Measurements from ENCODE around the gene AK5.

AK5 gene

DNA sequence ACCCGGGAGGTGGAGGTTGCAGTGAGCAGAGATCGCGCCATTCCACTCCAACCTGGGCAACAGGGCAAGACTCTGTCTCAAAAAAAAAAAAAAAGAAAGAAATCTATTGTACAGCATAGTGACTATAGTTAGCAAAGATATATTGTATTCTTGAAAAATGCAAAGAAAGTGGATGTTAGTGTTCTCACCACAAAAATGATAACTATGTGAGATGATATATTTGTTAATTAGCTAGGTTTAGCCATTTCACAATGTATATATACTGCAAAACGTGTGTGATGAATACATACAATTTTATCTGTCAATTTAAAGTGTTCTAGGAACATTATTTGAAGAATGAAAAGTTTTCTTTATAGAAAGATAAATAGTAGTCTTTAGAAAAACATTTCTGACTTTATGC, 179.9 kb downstream of the AK5 start:
- DNase-seq = no peak

DNA sequence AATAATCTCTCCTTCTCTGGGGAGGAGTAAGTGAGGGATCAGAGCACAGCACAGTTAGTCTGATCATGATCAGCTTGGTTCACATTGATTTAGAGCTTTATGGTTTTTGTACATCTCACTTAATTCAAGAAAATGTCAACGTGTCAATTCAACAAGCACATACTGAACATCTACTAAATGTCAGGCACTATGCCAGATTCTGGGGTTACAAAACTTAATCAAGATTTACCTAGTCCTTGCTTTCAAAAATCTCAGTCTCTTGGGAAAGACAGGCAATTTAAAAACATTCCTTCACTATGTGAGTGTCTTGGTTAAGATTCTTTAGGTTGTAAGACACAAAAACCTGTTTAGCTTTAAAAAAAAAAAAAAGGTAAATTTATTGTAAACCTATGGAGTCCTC, 181.4 kb downstream of the AK5 start:
- DNase-seq = no peak

DNA sequence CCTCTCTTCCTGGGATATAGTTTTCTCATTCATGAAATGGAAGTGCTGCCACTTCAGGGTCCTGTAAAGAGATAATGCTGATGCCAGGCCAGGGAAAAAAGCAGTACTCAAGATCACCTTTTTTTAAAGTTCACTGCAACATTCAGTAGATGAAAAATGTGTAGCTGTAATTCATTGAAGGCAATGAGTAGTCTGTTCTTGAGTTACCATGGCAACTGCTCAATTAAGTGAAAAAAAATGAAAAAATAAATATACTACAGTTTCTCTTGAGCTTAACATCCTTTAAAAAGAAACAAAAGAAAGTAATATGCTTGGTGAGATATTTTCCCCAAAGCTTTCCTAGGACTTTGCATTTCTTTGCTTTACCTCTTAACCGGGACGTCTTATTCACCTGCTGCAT, 183.3 kb downstream of the AK5 start:
- no peak for DNase-seq

DNA sequence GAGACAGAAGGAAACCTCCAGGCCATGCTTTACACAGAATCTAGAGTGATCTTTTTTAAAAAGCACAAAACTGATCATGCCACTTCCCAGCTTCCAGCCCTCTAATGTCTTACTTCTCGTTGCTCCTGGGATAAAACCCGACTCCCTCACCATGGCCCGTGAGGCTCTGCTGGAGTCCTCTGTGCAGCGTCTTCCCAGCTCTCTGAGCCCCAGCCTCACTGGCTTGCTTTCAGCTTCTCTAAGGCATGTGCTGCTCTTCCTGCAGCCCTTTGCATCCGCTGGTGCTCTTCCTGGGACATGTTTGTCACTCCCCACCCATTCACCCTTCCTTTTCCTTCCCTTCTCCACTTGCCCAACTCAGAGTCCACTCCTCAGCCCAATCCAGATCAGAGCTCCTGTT, 184.1 kb downstream of the AK5 start:
- DNase-seq = no peak

DNA sequence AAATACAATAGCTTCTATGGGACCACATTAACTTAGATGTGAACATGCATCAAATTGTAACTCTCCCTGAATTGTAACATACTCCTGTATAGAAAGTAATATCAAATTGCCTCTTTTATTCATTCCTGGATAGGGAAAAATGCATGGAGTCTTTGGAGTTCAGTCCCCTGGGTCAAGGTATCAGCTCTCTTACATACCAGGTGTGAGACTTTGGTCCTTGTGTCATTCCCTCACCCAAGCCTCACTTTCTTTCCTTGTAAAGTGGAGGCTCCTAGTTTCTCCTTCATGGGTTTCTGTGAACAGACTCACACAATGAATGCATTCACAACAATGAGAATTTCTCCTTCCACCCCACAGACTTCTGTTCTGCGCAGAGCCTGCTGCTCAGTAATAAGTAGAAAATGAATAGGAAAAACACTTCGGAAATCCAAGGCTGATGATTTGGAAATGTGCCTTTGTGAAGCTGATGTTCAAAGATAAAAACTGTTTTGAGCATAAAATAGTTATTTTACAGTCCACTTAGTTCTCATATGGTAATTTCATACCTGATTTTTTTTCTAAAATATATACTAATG, 185.3 kb downstream of the AK5 start:
- DNase-seq = no peak

DNA sequence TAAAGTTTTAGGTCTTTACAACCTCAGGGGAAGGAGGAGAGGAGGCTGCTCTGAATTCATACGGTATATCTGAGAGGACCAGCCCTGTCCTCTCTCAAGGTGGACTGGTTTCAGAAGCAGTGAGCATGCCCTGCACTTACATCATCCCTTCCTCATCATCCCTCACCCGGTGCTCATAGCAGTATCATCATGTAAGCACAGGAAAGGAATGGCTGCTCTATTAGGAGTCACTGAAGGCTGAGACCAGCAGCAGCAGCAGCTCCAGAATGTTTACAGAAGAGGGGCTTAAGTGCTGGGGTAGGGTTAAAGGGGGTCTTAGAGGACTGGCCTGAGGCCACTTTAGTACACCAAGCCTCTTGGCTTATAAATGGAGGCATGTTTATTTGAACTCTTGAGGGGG, 185.9 kb downstream of the AK5 start:
- DNase-seq = no peak

GRCh38 chr1:77468257-77468948, 186.6 kb downstream of the AK5 start:
- no peak for DNase-seq

DNA sequence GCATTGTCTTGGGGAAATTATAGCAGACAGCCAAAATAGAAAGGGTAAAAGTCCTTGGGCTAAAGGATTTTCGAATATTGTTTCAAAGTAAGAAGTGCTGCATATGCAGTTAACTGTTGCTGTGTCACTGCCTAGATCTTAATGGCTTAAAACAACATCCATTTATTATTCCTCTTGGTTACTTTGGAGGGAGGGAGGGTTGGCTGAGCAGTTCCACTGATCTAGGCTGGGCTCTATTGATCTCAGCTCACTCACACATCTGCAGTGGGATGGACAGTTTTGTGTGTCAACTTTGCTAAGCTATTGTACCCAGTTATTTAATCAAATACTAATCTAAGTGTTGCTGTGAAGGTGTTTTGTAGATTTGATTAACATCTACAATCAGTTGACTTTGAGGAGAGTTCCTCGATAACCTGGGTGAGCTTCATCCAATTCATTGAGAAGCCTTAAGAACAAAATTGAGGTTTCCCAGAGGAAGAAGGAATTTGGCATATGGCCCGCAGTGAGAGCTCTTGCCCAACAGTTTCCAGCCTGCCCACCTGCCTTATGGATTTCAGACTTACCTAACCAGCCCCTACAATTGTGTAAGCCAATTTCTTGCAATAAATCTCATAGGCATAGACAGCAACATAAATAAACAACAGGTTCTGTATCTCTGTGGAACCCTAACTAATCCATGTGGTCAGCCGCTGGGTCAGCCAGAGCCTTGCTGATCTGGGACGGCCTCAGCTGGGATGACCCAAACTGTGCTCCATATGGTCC, 187.3 kb downstream of the AK5 start:
- no peak for DNase-seq

- no peak for DNase-seq
Measured at GRCh38 chr1:77471691-77472090, 189.9 kb downstream of the AK5 start.

GRCh38 chr1:77473690-77474089, 191.9 kb downstream of the AK5 start:
- no peak for DNase-seq

DNA sequence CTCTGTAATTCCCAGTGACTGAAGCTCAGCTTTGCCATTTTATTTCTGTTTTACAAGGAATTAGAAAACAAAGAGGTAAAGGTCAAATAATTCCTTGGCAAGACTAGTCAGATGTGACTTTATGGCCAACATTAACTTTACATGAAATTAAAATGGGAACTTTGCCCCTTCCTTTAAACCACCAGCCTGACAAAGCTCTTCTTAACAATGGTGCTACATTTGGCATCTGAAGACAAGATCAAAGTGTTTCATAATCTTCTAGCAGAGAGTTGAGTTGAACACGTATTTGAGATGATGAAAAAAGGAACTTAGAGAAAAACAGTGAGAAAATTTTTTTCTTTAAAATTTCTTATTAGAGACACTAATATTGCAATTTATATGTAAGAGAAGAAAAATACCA, 193.8 kb downstream of the AK5 start:
- DNase-seq = no peak

GRCh38 chr1:77476475-77476874, 194.7 kb downstream of the AK5 start:
- DNase-seq = no peak

DNA sequence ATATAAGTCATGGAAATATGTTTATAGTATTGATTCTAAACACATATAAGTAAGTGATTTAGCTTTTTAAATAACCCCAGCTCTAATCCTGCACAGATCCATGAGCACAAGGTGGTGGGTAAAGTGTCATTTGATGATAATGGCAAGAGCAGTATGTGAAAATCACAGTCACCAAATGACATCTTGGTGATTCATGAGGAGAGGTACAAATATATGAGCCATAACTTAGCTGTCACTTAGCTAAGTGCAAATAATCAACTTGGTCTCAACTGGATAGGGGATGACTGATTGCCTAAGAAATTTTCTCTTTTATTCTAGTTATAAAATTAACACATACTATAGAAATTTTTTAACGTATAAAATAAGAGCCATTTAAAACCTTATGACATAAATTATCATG, 202.5 kb downstream of the AK5 start:
- DNase-seq = no peak

DNA sequence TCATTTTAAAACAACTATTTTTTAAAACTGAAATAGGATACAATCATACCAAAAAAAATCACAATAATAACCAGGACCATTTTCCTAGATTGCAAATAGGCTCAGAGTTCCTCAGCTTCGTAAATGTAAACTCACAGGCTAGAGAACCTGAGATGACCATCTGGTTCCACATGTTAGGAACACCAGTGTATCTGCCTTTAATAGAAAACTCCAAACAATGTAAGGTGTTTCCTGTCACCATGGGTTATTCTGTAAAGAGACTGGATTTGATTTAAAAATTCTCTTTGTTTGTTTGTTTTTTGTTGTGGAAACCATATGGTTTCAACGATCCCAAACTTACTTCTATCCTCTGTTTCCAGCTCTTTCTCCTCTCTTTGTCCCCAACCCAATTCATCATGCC, 203.1 kb downstream of the AK5 start:
- DNase-seq = no peak

- no peak for DNase-seq
Measured at GRCh38 chr1:77487631-77488030, 205.8 kb downstream of the AK5 start.

- DNase-seq = no peak
Measured at GRCh38 chr1:77489910-77490309, 208.1 kb downstream of the AK5 start.

- DNase-seq = no peak
Measured at GRCh38 chr1:77494026-77494425, 212.2 kb downstream of the AK5 start.

- no peak for DNase-seq
Measured at GRCh38 chr1:77498918-77499317, 217.1 kb downstream of the AK5 start.

DNA sequence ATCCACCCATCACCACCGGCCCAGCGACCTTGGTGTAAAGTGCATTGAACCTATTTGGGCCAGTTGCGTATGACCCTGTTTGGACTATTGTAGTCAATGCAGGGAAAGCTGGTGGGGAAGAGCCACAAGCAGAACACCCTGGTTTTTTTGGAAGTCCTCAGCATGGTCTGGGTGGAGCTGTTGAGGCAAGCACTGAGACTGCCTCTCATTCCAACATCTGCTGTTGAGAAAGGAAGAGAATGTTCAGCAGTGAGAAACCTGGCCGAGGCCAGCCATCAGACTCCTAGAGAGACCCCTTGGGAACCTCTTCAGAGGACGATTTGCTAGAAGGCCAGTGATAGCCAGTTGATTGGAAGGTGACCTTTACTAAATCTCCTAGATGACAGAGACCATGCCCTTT, 217.6 kb downstream of the AK5 start:
- DNase-seq = no peak

GRCh38 chr1:77504986-77505385, 223.2 kb downstream of the AK5 start:
- DNase-seq = no peak

DNA sequence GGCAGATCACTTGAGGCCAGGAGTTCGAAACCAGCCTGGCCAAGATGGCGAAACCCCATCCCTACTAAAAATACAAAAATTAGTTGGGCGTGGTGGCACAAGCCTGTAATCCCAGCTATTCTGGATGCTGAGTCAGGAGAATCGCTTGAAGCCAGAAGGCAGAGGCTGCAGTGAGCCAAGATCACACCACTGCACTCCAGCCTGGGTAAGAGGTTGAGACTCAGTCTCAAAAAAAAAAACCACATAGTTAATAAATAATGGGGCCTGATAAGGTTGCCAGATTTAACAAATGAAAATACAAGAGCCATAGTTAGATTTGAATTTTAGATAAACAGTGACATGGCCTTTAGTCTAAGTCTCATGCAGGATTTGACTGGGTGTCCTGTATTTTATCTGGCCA, 225.0 kb downstream of the AK5 start:
- DNase-seq = no peak

- DNase-seq = no peak
Measured at GRCh38 chr1:77509051-77509492, 227.3 kb downstream of the AK5 start.

DNA sequence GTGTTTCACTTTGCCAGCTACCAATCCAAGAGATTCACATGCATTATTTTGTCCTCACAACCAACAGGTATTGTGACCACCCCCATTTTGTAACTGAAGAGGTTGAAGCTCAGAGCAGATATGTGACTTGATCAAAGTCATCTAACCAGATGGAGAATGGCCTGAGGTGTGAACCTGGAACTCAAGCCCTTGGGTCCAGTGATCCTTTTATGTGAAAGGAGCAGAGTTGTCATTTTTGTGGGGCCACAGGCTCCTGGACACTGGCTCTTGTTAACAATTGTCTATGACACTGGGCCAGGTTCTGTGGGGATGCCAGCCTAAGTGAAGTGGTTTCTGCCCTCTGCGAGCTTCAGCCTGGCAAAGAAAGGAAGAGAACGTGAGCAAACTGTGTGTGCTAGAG, 228.1 kb downstream of the AK5 start:
- DNase-seq = no peak

DNA sequence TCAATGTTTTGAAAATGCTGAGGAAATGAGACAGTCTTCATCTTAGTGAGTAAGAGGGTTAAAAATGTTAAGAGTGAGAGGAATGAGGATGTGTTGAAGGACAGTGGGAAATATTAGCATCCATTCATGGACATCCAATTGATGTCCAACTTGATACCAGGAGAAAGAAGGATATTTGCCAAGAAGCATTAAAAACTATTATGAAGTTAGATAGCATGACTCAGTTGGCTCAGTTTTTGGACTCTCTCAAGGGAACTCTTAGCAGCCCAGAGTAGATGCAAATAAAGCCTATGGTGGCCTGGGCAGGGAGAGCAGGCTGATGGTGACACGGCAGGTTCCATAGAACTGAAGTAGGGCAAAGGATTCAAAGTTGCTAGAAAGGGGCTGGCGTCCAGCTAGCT, 229.6 kb downstream of the AK5 start:
- no peak for DNase-seq

Measured in activated effector memory CD4-positive, alpha-beta T cell treated with anti-CD3 and anti-CD28 coated beads, Interleukin-2, amount 50 U/mL, for 16 hours (primary cell).